GM19238 (cell line): ENCODE results near the gene SLC29A2.
"Not testable (repeated sequence)": the region's sequence is repeated elsewhere in the genome, so short reads cannot be mapped to it uniquely, and the experiment has no call there.

Experiments
- DNase-seq: peaks from one replicate; pipeline ENCODE4 v3.0.0; 2011; ENCODE audit warnings: low spot score; ENCODE audit not compliant: insufficient read length

Gene SLC29A2

DNA sequence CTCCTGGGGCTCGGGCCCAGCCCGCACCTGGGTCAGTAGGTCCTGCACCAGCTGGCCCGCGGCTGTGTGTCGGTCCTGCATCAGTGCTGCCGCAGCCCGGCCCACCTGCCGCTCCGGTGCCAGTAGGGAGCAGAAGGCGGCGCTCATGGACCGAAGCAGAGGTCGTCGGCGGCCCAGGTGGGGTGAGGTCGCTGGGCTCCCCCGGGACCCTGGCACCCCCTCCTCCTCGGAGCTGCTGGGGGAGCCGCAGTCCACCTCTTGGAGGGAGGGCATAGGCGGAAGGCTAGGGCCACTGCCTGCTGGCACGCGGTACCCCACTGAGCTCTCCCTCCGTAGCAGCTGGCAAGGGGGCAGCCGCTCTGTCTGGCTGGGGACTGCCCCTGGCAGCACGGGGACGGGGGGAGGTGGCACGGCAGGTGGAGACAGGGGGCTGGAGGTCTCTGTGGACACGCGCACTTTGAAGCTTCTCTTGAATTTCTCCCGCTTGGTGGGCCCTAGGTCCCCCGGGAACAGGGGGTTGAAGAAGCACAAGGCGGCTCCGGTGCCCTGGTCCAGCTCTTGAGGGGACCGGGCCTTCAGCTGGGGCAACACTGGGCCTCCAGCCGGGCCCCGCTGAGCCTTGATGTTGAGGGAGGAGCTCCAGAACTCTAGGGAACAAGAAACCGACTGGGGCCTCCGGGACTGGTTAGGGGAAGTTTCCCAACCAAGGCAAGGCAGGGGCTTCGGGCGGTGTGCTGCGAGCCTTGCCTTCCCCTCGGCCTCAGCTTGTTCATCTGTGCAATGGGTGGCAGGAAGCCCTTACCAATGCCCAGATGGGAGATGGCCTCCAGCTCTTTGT is 36.7 kb downstream of the SLC29A2 start:
- no peak for DNase-seq

DNA sequence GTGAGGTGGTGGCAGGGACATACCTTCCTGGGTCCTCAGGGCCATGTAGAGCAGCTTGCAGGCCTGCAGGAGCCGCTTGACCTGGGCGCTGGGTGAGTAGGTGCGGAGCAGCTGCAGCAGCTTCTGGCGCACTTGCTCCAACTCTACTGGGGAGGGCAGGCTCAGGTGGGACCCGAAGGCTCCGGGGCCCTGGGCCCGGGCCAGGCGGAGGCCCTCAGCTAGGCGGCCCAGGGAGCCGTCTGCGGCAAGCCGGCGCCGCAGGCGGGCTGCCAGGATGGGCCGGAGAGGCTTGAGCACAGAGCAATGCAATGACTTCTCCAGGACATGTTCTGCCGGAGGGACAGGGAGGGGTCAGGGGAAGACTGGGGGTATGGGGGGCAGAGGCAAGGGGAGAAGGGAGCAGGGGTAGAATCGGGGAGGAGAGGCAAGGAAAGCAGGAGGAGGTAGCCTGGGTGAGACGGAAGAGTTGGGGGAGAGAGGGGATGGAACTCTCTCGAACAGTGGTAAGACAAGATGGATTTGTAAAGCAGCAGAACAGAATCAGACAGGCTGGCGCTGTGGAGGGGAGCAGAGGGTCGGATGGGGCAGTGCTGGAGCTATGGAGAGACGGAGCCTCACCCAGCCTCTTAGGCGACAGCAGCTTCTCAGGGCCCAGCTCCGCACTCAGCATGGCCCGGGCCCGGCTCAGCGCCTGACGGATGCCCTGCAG is 37.5 kb downstream of the SLC29A2 start:
- DNase-seq, result no peak

DNA sequence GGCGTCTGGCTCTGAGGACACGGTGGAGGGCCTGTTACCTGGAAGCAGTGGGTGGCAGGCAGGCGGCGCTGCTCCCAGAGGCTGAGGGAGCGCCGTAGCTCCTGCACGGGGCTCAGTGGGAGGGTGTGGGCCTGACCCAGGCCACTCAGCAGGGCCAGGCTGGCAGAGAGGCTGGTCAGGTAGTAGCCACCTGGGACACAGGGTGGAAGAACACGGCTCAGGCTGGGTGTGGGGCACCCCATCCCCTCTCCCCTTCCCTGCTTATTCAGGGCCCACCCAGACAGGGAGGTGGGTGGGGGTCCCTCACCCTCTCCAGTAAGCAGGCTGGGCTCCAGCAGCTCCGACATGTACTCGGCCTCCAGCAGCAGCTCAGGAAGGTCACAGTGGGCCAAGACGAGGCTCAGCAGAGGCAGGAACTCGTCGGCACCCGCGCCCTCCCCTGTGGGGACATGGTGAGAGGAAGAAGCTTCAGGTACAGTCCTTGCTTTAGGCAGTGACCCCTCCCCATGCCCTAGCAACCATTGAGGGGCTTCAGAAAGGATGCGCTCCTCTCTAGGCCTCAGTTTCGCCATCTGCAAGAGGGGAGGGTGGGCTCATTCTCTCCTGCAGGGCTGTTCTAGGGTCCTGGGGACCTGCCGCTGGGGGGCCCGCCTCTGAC is 38.2 kb downstream of the SLC29A2 start:
- DNase-seq, result no peak

DNA sequence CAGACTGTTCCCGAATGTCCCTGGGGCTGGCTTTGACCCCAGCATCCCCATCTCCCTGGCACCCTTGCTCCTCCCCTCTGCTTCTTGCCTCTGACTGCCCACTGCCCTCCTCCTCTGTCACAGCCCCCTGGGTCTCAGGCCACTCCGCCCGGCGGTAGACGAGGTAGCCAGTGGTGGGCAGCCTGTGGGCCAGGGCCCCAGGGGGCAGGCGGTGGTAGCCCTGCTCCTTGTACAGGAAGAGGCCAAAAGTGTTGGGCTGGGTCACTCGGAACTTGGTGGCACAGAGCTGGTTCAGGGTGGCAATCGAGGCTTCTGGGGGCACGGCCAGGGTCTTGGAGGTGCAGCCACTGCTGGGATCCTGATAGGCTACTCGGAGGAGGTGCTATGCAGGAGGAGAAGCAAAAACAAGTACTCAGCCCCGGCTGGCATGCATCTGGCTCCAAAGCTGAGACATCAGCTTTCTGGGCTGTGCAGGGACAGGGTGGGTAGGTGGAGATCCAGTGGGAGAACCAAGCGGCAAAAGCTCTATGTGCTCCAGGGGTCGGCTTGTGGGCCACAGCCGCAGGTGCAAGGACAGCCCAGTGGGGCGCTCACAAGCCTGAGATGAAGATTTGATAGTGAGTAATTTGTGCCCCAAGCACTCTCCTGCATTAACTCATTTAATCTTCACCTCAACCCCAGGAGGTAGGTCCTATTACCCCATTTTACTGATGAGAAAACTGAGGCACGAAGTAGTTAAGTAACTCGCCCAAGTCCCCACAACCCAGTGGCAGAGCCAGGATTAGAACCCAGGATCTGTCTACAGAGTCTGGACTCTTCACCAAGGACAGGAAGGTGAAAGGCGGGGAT is 39.0 kb downstream of the SLC29A2 start:
- no peak for DNase-seq

DNA sequence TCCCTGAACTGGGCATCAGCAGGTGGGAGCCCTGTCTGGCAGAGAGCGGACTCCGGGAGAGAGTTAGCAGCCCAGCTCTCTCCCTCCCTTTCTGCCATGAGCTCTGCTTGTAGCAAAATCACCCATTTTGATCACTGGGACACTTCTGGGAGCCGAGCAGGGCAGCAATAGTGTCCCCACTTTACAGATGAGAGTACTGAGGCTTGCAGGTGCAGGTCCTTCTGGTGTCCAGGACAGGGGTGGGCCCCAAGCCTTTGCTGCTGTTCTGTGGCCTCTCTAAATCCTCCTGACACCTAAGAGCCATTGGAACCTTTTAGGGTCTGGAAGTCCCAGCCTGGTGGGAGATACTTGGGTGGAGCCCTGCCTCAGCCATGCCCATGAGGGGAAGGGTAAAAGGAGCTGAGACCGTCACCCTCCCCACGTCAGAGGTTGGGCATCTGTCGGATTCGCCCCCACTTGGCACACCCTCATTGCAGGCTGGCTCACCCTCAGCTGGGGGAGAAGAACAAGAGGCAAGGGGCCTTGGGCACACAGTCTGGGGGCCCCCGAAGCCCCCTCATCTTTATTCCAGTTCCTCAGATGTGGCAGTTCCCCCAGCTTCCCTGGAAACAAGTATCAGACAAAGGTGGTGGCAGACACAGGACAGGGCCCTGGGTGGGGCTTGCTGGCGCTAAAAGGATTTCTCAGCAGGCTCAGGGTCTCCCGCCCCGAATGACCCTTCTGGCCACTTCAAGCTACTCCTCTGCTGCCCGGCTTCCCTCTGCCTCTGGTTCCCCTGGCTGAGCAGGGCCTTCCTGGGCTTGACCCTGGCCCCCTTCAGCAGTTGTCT is 39.8 kb downstream of the SLC29A2 start:
- no peak for DNase-seq

DNA sequence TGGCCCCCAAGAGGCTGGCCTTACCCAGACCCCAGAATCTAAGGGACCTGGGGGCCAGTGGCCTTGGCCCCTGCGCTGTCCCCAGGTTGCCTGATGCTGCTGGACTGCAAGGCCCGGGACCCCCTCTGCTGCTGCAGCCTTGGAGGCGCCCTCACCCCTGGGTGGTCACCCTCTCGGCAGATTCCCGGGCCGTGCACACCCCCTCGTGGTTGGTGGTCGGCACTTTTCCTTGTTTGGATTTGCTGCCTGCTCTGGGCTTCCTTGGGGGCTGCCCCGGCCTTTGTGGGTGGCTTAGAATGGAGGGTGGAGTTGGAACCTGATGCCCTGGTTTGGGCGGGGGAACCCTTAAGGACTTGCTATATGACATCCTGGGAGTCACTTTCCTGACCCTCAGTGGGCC is 40.6 kb downstream of the SLC29A2 start:
- DNase-seq, result no peak

DNA sequence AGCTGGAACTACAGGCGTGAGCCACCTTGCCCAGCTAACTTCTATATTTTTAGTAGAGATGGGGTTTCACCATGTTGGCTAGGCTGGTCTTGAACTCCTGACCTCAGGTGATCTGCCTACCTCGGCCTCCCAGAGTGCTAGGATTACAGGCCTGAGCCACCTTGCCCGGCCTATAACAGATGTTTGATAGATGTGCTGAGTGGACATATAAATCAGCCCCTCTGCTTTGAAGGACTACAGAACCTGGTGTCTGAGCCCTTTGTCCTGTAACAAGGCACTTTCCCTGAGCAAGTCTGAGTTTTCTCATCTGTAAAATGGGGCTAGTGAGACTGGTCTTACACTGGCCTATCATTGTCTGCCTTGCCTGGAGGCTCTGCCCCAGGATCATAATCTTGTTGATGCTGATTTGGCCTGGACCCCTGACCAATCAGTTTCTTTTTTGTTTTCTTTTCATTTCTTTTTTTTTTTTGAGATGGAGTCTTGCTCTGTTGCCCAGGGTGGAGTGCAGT is 42.3 kb downstream of the SLC29A2 start:
- no peak for DNase-seq

DNA sequence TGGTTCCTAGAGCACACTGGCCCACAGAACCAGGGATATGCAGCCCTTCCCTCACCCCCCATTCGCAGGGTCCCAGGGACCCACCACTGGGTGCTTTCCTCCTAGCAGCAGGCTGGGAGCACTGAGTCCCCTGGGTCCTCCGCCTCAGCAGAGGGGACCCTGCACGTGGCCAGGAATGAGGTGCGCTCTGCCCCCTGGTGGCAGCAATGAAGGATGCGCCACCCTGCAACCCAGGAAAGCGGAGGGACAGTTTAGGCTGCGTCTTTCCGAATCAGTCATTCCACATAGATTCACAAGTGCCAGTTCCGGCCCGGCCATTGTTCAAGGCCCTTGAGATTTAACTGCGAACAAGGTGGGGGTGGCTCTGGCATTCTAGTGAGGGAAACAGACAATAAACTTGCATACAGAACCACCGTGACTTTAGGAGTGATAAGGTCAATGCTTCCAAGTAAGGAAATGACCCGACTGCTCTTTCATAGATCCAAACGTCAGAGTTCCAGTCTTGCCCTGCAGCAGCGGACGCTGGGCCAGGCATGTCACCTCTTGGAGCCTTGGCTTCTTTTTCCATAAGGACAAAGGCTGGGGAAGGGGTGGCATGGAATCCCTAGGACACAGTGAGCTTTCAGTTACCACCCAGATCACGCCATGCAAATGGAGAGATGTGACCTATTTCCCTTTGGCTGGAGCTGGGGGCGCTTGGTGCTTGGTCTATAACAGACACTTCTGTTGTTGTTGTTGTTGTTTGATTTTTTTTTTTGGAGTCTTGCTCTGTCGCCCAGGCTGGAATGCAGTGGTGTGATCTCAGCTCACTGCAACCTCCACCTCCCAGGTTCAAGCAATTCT is 43.0 kb downstream of the SLC29A2 start:
- peak; percentile 92 for DNase-seq

DNA sequence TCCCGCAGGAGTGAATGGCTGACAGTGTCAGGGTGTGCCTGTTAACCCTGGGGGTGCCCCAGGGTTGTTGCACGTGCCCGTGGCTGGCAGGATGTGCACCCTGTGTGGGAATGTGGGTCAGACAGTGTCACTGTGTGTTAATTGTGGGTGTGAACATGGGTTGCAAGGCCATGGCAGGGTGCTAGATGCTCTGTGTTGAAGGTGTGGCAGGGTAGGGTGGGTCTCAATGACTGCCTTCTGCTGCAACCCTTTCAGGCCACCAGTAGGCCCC is 43.6 kb downstream of the SLC29A2 start:
- DNase-seq, result no peak

DNA sequence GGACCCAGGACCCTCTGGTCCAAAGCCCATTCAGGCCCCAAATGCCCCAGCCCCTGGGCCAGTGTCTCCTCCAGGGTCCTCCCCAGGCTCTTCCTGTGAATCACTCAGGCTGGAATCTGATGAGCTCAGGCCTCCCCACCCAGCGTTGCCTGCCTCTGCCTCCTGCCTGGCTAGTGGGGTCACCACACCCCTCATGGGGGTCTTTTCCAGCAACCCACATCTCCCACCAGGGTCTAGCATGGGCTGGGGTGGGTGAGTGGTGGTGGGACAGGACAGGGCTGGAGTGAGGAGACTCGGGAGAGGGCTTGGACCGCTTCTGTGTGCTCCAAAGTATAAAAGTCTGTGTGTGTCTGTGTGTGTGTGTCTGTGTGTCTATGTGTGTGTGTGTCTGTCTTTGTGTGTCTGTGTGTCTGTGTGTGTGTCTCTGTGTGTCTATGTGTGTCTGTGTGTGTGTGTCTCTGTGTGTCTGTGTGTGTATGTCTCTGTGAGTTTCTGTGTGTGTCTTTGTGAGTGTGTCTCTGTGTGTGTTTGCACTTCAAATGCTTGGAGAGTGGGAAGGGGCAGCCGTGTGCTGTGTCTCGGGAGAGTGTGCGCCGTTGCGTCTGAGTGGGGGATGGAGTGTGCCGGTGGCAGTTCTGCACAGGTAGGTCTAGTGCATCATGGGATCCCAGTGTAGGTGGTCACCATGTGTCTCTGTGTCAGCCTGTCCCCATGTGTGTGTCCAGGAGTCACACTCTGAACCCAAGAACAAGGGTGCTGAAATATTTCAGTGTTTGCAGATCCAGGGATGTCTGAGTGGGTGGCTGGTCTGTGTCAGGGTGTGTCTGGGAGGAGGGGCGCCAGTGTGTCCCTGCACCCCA is 44.2 kb downstream of the SLC29A2 start:
- no peak for DNase-seq

DNA sequence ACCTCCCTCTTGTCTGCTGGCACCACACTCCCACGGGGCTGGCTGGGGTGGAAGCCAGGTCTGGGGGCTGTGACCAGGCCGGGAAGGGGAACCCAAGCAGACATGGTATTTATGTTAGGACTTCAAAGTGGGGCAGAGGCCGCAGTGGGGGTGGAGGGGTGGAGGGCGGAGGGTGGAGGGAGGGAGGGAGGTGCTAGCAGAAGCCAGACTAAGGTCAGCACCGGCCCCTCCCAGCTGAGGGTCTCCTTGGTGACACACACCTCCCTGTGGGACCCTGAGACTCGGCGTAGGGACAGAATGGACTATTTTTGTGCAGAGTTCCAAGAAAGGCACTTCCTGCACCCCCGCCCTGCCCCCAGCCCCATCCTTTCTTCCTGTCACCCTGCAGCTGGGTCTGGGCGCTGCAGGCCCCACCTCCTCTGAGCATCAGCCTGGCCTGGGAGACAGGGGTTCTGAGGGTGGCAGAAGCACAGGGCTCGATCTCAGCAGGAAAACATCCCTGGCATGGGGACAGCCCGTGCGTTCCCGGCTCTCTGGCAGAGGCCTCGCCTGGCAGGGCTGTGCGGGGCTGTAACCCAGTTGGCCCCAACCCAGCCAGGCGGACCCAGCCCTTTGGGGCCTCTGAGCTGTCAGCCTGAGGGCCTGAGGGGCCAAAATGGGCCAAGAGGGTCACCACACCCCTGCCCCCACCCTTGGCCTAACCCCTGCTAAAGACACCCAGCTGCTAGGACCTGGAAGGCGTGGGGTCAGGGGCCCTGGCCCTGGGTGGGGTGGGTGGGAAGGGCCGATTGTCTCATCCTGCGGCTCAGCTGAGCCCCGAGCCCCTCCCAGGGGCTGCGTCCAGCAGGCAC is 45.1 kb downstream of the SLC29A2 start:
- DNase-seq, result no peak

DNA sequence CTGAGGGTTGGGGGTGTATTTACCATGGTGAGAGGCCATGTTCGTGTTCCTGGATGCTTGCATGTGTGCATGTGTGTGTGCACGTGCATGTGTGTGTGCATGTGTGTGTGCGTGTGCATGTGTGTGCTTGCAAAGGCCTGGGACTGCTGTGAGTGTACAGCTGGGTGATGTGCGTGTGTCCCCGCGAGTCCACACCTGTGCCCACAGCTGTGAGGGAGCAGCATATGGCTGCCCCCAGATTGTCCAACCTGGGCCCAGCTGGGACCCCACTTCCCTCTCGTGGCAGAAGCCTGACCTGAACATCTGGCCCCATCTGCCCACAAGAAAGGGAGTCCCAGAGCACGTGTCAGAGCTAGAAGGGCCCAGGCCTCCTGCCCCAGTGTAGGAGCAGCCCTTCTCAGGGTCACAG is 46.3 kb downstream of the SLC29A2 start:
- DNase-seq, result no peak

DNA sequence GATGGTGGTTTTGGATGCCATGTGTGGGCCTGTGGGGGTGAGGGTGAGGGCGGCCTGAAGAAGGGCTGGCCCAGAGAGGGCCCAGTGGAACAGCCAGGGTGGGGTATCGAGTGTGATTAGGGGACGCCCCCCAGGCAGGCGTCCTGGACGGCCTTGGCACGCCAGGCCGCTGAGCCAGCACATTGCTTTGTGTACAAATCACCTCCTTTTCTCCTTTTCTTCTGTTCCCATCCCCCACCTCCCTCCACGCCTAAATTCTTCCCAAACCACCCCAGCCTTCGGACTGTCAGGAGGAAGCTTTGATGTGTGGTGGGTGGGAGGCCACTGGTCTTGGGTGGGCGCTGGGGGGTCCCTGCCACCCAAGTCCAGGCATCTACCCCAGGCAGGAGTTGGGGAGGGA is 46.9 kb downstream of the SLC29A2 start:
- no peak for DNase-seq

DNA sequence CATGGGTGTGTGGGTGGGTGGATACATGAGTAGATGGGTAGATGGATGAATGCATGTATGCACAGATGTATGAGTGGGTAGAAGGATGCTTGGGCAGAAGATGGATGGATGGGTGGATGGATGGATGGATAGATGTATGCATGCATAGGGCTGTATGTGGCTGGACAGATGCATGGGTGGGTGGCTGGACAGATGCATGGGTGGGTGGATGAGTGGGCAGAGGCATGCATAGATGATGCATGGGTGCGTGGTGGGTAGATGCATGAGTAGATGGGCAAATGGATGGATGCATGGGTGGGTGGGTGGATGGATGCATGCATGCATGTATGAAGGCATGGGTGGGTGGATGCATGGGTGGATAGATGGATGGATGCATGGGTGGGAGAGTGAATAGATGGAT is 47.9 kb downstream of the SLC29A2 start:
- DNase-seq, result no peak

DNA sequence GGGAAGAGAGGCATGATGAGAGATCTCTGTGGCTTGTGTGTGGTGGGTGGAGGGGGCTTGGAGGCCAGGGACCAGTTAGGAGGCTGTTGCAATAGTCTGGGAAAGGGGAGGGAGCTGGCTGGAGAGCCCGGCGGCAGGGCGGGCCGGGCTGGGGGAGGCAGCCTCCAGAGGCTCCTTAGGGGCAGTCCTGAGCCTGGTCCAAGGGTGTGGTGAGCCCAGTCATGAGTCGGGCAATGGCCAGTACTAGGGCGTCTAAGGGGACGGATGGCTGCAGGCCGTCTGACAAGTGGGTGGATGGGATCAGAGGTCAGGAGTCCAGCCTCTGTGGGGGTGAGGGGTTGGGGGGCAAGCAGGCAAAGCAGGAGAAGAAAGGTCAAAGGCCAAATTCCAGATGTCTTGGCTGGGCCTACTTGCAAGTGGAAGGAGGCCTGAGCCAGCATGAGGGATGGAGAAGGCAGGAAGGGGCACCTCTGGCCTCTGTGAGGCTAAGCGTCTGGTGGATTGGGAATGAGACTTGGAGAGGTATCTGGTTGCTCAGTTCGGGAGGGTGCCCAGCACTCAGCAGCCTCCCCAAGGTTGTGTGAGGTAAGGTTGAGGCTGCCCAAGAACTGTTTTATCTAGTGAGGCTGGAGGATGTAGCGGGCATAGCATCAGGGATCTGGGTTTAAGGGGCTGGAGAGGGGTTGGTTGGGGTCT is 48.7 kb downstream of the SLC29A2 start:
- no peak for DNase-seq

DNA sequence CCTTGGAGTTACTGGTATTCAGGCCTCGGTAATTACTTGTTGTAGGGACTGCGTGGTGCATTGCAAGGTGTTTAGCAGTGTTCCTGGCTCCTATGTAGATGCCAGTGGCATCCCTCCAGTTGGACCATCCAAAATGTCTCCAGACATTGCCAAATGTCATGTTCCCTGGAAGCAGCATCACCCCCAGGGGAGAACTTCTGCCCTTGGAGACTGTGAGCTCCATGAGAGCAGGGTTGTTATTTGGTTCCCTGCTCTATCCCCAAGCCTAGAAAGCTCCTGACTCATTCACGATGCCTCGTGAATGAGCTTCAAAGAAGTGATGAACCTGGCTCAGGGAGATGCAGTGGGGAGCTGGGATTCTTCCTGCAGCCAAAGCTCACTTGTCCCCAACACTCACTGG is 50.0 kb downstream of the SLC29A2 start:
- DNase-seq, result no peak

DNA sequence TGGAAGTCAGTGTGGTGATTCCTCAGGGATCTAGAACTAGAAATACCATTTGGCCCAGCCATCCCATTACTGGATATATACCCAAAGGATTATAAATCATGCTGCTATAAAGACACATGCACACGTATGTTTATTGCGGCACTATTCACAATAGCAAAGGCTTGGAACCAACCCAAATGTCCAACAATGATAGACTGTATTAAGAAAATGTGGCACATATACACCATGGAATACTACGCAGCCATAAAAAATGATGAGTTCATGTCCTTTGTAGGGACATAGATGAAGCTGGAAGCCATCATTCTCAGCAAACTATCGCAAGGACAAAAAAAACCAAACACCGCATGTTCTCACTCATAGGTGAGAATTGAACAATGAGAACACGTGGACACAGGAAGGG is 50.8 kb downstream of the SLC29A2 start:
- DNase-seq, result not testable (repeated sequence)
